SKM-1 treated with dmso at 0.1 percent for 144 hours (cell line): ENCODE results near the gene CASZ1.

ENCODE experiments used
- DNase-seq: peaks from one replicate; lab custom pipeline; 2025; ENCODE audit not compliant: unreplicated experiment; lab: John Stamatoyannopoulos, UW

The CASZ1 gene

GRCh38 chr1:10640843-10641553, 155.4 kb downstream of the CASZ1 start:
- no peak for DNase-seq

DNA sequence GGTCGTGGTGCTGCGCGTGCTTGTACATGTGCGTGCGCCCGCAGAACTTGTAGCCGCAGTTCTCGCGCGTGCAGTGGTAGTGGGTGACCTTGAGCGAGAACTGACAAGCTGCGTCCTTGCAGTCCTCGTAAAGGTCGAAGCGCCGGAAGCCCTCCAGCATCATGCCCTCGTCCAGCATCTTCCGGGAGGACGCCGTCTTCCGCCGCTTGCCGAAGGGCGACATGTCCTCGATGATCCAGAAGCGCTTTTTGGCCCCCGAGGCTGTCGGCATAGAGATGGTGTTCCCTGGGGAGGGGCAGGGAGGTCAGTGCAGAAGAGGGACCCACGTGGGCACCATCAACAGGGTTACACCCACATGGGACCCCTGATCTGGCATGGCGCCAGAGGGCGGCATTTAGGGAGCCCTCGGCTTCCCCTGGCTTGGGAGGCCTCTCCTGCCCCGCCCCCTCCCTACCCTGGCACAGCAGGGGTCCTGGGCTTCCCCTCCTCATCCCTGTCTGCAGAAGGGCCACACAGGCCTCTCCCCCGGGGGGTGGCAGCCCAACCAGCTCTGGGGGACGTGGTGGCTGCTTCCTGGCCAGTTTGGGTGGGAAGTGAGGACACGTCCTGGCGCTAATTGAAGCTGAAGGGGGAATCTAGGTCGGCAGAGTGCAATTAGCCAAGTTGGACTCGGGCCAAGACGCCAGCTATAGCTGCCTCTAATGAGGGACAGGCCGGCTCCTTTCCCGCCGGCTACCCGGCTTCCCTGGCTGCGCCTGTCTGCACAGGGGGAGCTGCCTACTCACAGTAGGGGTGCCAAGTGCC, 156.5 kb downstream of the CASZ1 start:
- DNase-seq: no peak

DNA sequence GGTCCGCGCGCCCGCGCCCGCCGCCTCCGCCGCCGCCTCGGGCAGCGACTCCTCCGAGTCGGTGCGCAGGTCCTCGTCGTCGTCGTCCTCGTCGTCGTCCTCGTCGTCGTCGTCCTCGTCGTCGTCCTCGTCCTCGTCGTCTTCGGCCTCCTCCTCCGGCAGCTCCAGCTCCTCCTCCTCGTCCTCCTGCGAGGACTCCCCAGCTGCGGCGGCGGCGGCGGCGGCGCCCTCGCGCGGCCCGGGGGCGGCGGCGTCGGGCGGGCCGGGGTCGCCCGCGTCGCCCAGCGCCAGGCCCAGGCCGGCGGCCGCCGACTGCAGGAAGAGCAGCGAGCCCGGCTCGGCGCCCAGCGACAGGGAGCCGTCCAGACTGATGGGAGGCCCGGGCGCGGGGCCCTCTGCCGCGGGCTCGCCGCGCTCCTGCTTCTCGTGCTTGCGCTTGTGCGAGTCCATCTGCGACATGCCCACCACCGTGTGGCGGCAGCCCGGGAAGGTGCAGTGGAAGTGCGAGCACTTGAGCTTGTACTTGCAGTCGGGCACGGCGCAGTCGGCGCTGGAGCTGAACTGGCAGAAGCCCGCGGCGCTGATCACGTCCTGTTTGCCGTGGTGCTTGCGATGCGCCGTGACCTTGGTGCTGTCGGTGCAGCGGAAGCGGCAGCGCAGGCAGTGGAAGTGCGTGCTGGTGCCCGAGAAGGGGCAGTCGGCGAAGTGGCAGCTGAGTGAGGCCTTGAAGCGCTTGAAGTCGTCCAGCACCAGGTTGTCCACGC, 157.3 kb downstream of the CASZ1 start:
- DNase-seq: no peak

DNA sequence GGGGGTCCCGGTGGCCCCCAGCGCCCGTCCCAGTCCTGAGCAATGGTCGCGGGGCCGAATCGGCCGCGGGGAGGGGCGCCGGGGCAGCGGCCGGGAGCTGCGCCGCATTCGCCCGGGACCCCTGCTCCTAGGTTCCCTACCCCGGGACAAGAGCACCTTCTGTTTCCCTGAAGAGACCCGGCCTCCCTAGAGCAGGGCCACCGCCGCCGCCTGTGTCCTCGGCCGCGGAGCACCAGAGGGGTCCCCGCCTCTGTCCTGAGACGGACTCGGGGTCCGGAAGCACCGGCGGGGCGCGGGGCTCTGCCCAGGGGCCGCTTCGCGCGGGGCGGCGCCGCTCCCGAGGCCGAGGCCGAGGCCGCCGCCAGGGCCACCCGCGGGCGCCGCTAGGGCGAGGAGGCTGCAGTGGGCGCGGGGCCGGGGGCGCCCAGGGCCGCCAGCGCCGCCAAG, 157.9 kb downstream of the CASZ1 start:
- DNase-seq: no peak

- DNase-seq: no peak
Observed at GRCh38 chr1:10637834-10638558, 158.4 kb downstream of the CASZ1 start.

- DNase-seq: no peak
Observed at GRCh38 chr1:10637400-10637799, 159.0 kb downstream of the CASZ1 start.

DNA sequence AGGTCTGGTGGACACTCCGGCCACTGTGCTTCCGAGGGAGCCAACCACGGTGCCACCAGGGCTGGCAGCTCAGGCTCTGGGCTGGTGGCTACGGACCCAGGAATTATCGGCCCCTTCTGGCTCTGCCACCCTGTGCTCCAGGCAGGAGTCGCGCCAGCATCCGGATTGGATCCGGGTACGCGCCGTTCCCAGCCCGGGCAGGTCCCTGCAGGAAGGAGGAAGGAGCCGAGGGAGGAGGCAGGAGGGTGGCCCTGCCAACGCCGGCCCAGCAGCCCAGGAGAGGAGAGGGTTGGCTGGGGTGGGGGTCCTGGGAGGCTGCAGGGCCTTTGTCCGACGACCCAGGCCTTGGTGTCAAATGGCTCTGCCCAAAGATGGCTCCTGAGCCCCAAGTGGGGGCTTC, 160.5 kb downstream of the CASZ1 start:
- DNase-seq: no peak

- peak; percentile 36 for DNase-seq
Observed at GRCh38 chr1:10635085-10635896, 161.2 kb downstream of the CASZ1 start.

- no peak for DNase-seq
Observed at GRCh38 chr1:10634428-10635084, 161.9 kb downstream of the CASZ1 start.

GRCh38 chr1:10634075-10634427, 162.4 kb downstream of the CASZ1 start:
- DNase-seq: no peak

DNA sequence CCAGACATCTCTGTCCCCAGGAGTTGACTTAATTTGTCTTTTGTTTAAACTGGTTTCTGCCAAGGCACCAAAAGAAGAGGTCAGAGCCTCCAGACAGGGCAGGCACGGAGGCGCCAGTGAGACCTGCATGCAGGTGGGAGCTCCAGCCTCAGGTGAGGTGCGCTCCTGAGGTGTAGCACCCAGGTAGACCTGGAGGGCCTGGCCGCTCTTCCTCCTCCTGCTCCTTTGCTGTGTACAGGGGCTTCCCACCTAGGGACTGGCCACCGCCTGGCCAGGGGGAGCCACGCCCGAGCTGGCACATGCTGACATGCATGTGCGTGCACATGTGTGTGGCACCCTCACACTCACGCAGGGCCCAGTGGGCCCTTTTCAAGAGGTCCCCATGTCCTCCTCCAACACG, 163.0 kb downstream of the CASZ1 start:
- DNase-seq: no peak

GRCh38 chr1:10632691-10633090, 163.8 kb downstream of the CASZ1 start:
- no peak for DNase-seq

DNA sequence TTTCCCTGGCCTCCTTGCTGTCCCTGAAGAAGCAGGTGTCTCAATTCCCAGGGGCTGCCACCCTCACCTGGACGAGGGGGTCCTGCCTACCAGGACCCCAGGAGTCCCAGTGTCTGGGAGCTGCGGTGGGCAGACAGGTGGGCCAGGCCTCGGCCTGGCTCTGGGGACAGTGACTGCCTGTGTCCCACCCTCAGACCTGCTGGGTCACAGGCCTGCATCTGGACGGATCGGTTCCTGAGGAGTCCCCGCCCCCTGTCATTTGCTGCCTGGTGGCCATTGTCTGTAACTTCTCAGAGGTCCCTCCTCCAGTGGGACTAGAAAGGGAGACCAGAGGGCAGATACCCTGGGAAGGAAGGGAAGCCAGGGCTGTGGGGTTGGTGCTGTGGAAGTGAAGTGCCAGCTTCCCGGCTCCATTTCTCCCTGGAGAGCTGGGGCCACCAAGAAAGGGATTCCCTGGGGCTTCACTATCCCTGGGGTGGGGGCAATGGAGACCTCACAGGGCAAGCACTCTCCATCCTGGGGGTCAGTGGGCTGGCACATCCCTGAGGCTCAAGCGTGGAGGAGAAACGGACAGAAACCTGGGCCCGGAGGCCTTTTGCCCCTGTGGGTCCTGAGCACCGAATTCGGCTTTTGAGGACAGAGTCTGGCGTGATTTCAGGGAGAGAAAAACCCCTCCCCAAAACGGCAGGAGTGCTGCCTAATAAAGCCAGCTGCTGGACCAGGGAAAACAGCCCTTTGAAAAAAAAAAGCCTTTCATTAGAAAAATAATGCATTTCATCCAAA, 164.4 kb downstream of the CASZ1 start:
- no peak for DNase-seq

DNA sequence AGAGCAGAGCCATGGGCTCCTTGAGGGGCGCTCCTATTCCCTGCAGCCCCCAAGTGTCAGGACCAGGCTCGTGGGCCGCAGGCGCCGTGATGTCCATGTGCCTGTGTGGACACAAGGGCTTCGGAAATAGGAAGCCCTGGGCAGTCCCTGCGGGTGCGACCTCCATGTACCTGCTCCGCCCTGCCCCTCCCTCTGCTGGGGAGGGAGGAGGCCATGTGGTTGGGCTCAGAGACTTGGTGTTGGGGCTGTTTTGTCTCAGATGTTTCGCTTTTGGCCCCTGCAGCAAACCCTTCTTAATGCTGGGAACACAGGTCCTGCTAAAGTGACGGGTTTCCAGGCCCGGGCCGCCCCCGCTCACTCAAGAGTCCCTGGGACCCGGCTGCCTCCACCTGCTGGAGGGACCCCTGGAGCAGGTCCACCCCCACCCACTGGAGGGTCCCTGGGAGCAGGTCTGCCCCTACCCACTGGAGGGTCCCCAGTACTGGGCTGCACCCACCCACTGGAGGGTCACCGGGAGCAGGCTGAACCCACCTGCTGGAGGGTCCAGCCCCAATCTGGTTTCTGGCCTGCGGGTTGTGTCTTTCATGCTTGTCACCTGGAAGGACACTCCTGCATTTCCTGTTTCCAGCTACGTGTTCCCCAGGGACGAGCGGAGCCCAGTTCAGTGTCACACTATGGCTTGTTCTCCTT, 165.2 kb downstream of the CASZ1 start:
- no peak for DNase-seq

GRCh38 chr1:10630661-10631120, 165.8 kb downstream of the CASZ1 start:
- no peak for DNase-seq

DNA sequence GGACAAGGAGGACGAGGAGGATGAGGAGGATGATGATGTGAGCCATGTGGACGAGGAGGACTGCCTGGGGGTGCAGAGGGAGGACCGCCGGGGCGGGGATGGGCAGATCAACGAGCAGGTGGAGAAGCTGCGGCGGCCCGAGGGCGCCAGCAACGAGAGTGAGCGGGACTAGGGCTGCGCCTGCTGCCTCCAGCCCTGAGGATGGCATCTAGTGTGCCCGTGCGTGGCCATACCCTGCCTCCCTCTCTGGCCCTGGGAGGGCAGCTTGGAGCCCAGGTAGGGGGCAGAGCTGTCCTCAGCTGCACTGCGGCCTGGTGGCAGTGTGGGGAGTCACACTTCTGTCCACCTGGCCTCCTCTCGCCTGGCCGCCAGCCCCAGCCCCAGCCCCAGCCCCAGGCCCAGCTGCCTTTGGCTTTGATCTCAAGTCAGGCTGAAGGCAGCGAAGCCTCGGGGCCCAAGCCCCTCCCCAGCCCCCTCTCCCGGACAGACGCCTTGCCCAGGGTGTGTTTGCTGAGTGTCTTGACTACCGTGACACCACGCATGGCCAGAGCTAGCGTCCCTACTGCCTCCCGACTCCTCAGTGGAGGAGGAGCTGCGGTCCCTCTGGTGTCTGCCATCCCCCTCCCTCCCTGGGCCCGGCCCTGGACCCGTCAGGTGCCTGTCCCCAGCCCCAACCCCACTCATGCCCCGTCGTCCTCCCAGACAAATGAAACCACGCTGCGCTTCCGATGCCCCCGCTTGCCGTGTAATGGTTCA, 166.5 kb downstream of the CASZ1 start:
- no peak for DNase-seq

DNA sequence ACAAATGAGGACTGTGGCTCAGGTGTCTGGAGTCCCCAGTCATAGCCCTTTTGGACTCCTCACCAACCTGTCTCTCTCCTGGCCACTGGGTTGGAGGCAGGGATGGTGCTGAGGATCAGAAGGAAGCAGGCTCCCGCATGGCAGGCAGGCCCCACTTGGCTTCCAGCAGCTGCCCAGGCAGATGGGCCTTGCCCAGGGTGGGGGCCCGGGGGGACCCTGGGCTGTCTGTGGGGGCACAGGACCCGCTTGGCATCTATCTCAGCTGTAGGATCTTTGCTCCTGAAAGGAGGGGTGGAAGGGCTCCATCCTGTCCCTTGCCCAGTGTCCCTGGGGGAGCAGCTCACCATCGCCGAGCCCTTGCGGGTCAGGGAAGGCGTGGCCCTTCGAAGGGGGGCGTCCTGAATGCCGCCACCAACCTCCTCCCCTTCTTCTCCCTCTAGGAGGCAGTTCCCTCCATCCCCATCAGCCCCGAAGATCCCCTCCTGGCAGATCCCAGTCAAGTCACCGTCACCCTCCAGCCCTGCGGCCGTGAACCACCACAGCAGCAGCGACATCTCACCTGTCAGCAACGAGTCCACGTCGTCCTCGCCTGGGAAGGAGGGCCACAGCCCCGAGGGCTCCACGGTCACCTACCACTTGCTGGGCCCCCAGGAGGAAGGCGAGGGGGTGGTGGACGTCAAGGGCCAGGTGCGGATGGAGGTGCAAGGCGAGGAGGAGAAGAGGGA, 167.2 kb downstream of the CASZ1 start:
- DNase-seq: no peak
